ENCODE results near the gene PGBD5. TPM values are rescaled to one million over a fixed set of nuclear protein-coding genes. Genes with fewer than 3 reads are reported as not detected.

Gene PGBD5
- total and polyA plus RNA-seq, 5 donors from 2014 or later = not detected

DNA sequence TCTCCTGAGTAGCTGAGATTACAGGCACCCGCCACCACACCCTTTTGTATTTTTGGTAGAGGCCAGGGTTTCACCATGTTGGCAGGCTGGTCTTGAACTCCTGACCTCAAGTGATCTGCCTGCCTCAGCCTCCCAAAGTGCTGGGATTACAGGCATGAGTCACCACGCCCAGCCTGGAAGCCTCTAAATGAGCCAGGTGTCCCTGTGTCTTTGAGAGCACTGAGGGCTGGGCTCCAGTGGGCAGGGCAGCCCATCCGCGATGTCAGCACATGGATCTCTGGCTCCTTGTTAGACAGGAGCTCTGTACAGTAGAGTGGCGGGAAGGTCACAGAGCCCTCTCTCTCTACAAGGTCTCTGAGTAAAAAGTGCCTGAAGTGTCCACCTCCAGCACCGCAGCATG, 124.3 kb downstream of the PGBD5 start:
- no peaks in the 10 kb centered on the region for H3K4me1 ChIP-seq (ENCODE audit: control insufficient read depth, insufficient read depth, low read length, poor library complexity, severe bottlenecking)
- ATAC-seq (ENCODE audit: low read depth in 2 of 2) = no peak
- H3K4me1 Mint-ChIP-seq = peaks cover 3 to 6% (median 4%) of the 10 kb centered on the region in 4 donors
- H3K27ac ChIP-seq (ENCODE audit: insufficient read depth, low read length, poor library complexity, severe bottlenecking) = no peak overlapping the region
- no peaks in the 10 kb centered on the region for H3K36me3 Mint-ChIP-seq
- no peaks in the 10 kb centered on the region for H3K9me3 ChIP-seq (ENCODE audit: control insufficient read depth in 2 of 2, low read length in 2 of 2)
- no peaks in the 10 kb centered on the region for H3K36me3 ChIP-seq (ENCODE audit: control insufficient read depth, insufficient read depth, low read length)
- H3K4me3 ChIP-seq (ENCODE audit: low read depth, low read length) = no peak overlapping the region
- no peaks in the 10 kb centered on the region for H3K27me3 Mint-ChIP-seq
- peaks cover 0 to 3% (median 0%) of the 10 kb centered on the region in 7 donors for H3K9me3 Mint-ChIP-seq
- H3K4me3 Mint-ChIP-seq = no peak overlapping the region
- no peak for DNase-seq
- no peak overlapping the region for H3K27ac Mint-ChIP-seq
- H3K27me3 ChIP-seq (ENCODE audit: control insufficient read depth, insufficient read depth, low read length) = no peaks in the 10 kb centered on the region

DNA sequence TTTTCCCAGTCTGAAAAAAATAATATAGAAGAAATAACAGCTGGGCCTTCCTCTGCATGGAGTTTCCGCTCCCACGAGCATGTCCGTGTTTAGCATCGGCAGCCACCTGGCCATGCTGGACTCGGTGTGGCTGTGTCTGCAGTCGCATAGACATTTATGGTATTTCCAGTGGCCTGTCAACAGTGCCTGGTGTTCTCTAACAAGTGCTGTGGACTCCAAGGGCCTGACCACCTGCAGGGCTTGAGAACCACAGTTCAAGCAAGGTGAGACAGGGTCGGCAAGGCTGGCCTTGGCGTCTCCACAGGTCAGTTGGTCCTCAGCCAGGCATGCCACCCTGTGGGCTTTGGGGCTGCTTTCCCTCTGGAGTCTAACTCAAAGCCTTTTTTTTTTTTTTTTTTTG, 124.8 kb downstream of the PGBD5 start:
- no peaks in the 10 kb centered on the region for H3K4me1 ChIP-seq (ENCODE audit: control insufficient read depth, insufficient read depth, low read length, poor library complexity, severe bottlenecking)
- no peak overlapping the region for H3K4me3 ChIP-seq (ENCODE audit: low read depth, low read length)
- no peak overlapping the region for H3K27ac ChIP-seq (ENCODE audit: insufficient read depth, low read length, poor library complexity, severe bottlenecking)
- H3K36me3 ChIP-seq (ENCODE audit: control insufficient read depth, insufficient read depth, low read length) = no peaks in the 10 kb centered on the region
- H3K27me3 Mint-ChIP-seq = no peaks in the 10 kb centered on the region
- H3K27me3 ChIP-seq (ENCODE audit: control insufficient read depth, insufficient read depth, low read length) = no peaks in the 10 kb centered on the region
- peaks cover 0 to 3% (median 0%) of the 10 kb centered on the region in 7 donors for H3K9me3 Mint-ChIP-seq
- H3K4me1 Mint-ChIP-seq = peaks cover 3 to 6% (median 4%) of the 10 kb centered on the region in 4 donors
- no peak overlapping the region for H3K27ac Mint-ChIP-seq
- DNase-seq = no peak
- no peak for ATAC-seq (ENCODE audit: low read depth in 2 of 2)
- H3K4me3 Mint-ChIP-seq = no peak overlapping the region
- H3K9me3 ChIP-seq (ENCODE audit: control insufficient read depth in 2 of 2, low read length in 2 of 2) = no peaks in the 10 kb centered on the region
- H3K36me3 Mint-ChIP-seq = no peaks in the 10 kb centered on the region

DNA sequence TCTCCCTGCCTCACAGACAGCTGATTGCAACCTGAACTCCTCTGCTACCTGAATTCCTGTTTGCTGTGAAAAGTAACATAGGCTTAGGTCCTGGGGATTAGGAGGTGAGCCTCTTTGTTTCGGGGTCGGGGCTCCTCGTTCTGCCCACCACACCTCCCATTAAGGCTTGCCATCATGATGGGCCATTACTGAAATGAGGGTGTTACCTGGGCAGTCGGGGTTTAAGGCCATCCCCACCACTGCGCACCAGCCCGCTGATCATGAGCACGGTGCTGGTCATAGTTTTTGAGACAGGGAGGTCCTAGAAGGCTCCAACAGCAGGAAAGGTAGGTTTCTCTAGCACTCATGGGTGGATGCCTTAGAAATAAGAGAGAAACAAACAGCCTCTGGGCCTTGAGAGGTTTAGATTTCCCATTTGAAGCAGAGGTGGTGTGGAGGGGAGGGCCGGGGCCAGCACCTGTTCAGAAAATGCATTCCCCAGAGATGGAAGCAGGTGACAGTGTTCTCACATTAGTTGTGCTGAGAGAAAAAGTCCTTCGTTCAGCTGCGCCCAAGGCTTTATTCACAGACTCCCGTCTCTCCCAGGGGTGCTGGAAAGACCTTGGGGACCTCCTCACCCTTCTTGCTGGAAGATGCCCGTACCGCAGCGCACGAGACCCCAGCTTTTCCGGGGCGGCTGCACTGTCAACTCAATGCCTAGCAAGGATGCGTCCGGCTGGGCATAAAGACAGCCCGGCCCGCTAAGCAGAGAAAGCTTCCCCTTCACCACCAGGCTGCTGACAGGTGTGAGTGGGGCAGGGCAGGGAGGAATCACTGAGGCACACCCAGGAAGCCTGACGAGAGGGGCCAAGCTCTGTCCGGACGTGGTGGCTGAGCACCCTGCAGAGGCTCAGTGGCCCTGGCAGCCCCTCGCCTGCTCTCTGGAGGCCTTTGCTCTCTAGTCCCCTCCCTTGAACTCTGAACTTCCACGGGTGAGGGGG, 125.5 kb downstream of the PGBD5 start:
- no peak for ATAC-seq (ENCODE audit: low read depth in 2 of 2)
- DNase-seq = no peak
- H3K9me3 Mint-ChIP-seq = peaks cover 0 to 3% (median 0%) of the 10 kb centered on the region in 7 donors
- H3K4me1 ChIP-seq (ENCODE audit: control insufficient read depth, insufficient read depth, low read length, poor library complexity, severe bottlenecking) = no peaks in the 10 kb centered on the region
- no peak overlapping the region for H3K4me3 Mint-ChIP-seq
- no peak overlapping the region for H3K4me3 ChIP-seq (ENCODE audit: low read depth, low read length)
- H3K4me1 Mint-ChIP-seq = peaks cover 0 to 6% (median 3%) of the 10 kb centered on the region in 4 donors
- H3K27me3 Mint-ChIP-seq = peaks cover 4% of the 10 kb centered on the region
- H3K27ac ChIP-seq (ENCODE audit: insufficient read depth, low read length, poor library complexity, severe bottlenecking) = no peak overlapping the region
- no peaks in the 10 kb centered on the region for H3K36me3 ChIP-seq (ENCODE audit: control insufficient read depth, insufficient read depth, low read length)
- H3K27ac Mint-ChIP-seq = no peak overlapping the region
- H3K36me3 Mint-ChIP-seq = no peaks in the 10 kb centered on the region
- H3K27me3 ChIP-seq (ENCODE audit: control insufficient read depth, insufficient read depth, low read length) = no peaks in the 10 kb centered on the region
- H3K9me3 ChIP-seq (ENCODE audit: control insufficient read depth in 2 of 2, low read length in 2 of 2) = no peaks in the 10 kb centered on the region

DNA sequence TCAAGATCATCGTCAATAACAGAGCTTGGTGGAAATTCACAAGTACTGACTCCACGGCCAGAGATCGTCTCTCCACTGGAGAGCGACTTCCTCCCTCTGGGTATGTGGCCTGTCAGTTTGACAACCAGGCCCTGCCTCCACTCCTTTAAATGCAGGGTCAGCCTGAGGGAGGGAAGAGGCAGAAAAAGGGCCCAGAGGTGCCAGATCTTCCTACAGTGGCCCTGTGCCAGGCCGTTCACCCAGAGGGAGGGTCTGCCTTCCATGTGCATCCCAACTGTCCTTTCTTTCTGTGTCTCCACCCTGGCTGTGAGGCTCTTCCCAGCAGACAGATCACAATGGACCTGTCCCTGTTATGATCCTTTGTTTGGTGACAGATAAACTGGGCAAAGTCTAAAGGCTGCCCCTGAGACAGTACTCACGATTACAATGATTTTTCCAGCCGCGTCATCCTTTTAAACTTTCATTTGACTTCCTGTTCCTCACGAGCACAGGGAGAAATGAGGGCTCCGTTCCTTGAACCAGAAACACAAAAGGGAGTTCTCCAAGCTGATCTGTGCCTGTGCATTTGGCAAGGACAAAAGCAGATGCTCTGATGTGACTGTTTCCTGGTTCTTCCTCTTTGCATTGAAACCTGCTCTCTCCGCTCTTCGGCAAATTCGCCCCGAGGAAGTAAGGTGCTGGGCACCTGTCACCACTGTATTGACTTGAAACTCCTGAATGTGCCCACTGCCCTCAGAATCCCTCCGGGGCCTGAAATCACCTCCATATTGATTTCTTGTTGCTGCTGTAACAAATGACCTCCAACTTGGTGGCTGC, 126.7 kb downstream of the PGBD5 start:
- Mint-ChIP-seq H3K36me3 (no peaks in the 10 kb centered on the region), H3K27me3 (peaks cover 9% of the 10 kb centered on the region), H3K4me3 (no peak overlapping the region), H3K4me1 (no peaks in the 10 kb centered on the region), H3K9me3 (peaks cover 0 to 7% (median 0%) of the 10 kb centered on the region in 7 donors), H3K27ac (no peak overlapping the region)
- DNase-seq (no peak), ATAC-seq (ENCODE audit: low read depth in 2 of 2) (no peak)
- H3K36me3 ChIP-seq (ENCODE audit: control insufficient read depth, insufficient read depth, low read length) = no peaks in the 10 kb centered on the region
- no peaks in the 10 kb centered on the region for H3K9me3 ChIP-seq (ENCODE audit: control insufficient read depth in 2 of 2, low read length in 2 of 2)
- H3K27me3 ChIP-seq (ENCODE audit: control insufficient read depth, insufficient read depth, low read length) = no peaks in the 10 kb centered on the region
- no peaks in the 10 kb centered on the region for H3K4me1 ChIP-seq (ENCODE audit: control insufficient read depth, insufficient read depth, low read length, poor library complexity, severe bottlenecking)
- no peak overlapping the region for H3K27ac ChIP-seq (ENCODE audit: insufficient read depth, low read length, poor library complexity, severe bottlenecking)
- H3K4me3 ChIP-seq (ENCODE audit: low read depth, low read length) = no peak overlapping the region

DNA sequence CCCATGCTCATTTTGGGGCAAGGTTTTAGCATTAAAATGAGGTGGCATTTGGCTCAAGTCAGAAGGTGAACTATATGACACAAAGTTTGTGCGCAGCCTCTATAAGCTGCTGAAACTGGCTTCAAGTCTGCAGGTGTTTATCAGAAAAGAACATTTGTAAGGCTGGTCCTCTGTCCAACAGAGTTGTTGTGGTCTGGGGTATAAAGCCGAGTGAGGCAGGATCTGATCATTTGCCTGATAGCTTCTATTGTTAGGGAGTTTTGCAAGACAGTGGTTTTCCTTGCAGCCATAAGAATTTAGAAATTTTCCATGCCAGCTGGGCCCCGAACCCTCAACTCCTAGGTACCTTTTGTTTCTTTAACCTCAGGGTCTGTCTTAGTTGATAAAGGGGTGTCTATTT, 130.8 kb downstream of the PGBD5 start:
- Histone ChIP-seq H3K27ac (ENCODE audit: insufficient read depth, low read length, poor library complexity, severe bottlenecking) (no peak overlapping the region), H3K4me1 (ENCODE audit: control insufficient read depth, insufficient read depth, low read length, poor library complexity, severe bottlenecking) (no peaks in the 10 kb centered on the region), H3K4me3 (ENCODE audit: low read depth, low read length) (no peak overlapping the region), H3K36me3 (ENCODE audit: control insufficient read depth, insufficient read depth, low read length) (no peaks in the 10 kb centered on the region), H3K27me3 (ENCODE audit: control insufficient read depth, insufficient read depth, low read length) (no peaks in the 10 kb centered on the region), H3K9me3 (ENCODE audit: control insufficient read depth in 2 of 2, low read length in 2 of 2) (no peaks in the 10 kb centered on the region)
- Mint-ChIP-seq H3K4me3 (no peak overlapping the region), H3K27ac (no peak overlapping the region), H3K27me3 (peaks cover 23% of the 10 kb centered on the region), H3K4me1 (peaks cover 0 to 5% (median 0%) of the 10 kb centered on the region in 4 donors), H3K36me3 (no peaks in the 10 kb centered on the region), H3K9me3 (peaks cover 0 to 4% (median 0%) of the 10 kb centered on the region in 7 donors)
- ATAC-seq (ENCODE audit: low read depth in 2 of 2) (no peak), DNase-seq (no peak)

DNA sequence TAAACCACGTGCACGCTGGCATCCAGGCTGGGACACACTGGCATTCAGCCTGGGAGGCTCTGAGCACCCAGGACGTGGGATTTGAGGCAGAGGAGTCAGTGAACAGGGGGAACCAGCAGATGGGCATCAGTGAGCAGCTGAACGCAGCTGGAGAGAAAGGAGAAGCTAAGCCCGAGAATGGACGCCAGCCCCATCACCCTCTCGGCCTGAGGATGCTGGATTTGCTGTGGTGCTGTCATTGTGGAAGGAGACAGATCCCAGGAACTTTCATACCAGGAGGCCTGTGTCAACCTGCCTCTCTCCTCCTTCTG, 132.8 kb downstream of the PGBD5 start:
- Histone ChIP-seq H3K27ac (ENCODE audit: insufficient read depth, low read length, poor library complexity, severe bottlenecking) (no peak overlapping the region), H3K4me3 (ENCODE audit: low read depth, low read length) (no peak overlapping the region), H3K4me1 (ENCODE audit: control insufficient read depth, insufficient read depth, low read length, poor library complexity, severe bottlenecking) (no peaks in the 10 kb centered on the region), H3K27me3 (ENCODE audit: control insufficient read depth, insufficient read depth, low read length) (no peaks in the 10 kb centered on the region), H3K36me3 (ENCODE audit: control insufficient read depth, insufficient read depth, low read length) (no peaks in the 10 kb centered on the region), H3K9me3 (ENCODE audit: control insufficient read depth in 2 of 2, low read length in 2 of 2) (no peaks in the 10 kb centered on the region)
- Mint-ChIP-seq H3K4me1 (peaks cover 0 to 5% (median 0%) of the 10 kb centered on the region in 4 donors), H3K4me3 (no peak overlapping the region), H3K27ac (no peak overlapping the region), H3K36me3 (no peaks in the 10 kb centered on the region), H3K27me3 (peaks cover 30% of the 10 kb centered on the region), H3K9me3 (peaks cover 0 to 4% (median 0%) of the 10 kb centered on the region in 7 donors)
- DNase-seq (no peak), ATAC-seq (ENCODE audit: low read depth in 2 of 2) (no peak)

DNA sequence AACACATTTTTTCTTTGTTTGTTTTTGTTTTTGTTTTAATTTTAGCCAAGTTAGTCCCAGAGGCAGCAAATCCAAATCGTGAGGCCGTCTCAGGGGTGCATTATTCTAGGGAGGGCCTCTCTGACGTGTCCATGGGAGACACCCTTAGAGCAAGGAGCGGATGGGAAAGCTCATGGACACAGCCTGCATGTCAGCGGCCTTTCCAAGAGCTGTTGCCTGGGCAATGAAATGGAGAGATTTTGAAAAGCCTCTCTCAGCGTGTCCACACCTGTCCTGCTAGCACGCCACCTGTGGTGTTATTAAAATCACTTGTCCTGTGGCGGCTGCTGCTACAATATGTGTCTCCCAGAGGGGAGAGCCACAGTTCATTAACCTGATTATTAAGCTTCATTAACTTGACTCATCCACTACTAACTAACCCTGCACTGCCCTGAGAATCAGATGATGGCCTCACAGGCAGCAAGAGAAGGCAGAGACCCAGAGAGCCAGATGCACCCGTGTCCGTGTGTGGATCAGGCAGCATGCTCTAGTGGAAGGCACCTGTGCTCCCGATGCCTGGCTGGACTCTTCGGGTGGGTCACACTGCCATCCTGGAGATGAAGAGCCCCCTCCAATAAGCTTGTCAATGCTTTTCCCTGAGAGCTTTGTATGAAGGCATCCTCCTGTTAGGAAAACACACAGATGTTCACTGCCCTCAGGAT, 133.3 kb downstream of the PGBD5 start:
- H3K36me3 Mint-ChIP-seq = no peaks in the 10 kb centered on the region
- DNase-seq = no peak
- H3K4me3 Mint-ChIP-seq = no peak overlapping the region
- no peaks in the 10 kb centered on the region for H3K36me3 ChIP-seq (ENCODE audit: control insufficient read depth, insufficient read depth, low read length)
- peaks cover 0 to 4% (median 0%) of the 10 kb centered on the region in 7 donors for H3K9me3 Mint-ChIP-seq
- no peaks in the 10 kb centered on the region for H3K4me1 ChIP-seq (ENCODE audit: control insufficient read depth, insufficient read depth, low read length, poor library complexity, severe bottlenecking)
- no peaks in the 10 kb centered on the region for H3K27me3 ChIP-seq (ENCODE audit: control insufficient read depth, insufficient read depth, low read length)
- ATAC-seq (ENCODE audit: low read depth in 2 of 2) = no peak
- H3K27ac Mint-ChIP-seq = peak overlapping the region in 1 of 3 donors; percentile 69
- H3K4me1 Mint-ChIP-seq = peaks cover 0 to 5% (median 0%) of the 10 kb centered on the region in 4 donors
- H3K27ac ChIP-seq (ENCODE audit: insufficient read depth, low read length, poor library complexity, severe bottlenecking) = no peak overlapping the region
- peaks cover 30% of the 10 kb centered on the region for H3K27me3 Mint-ChIP-seq
- H3K4me3 ChIP-seq (ENCODE audit: low read depth, low read length) = no peak overlapping the region
- no peaks in the 10 kb centered on the region for H3K9me3 ChIP-seq (ENCODE audit: control insufficient read depth in 2 of 2, low read length in 2 of 2)
